ENCODE results near the gene GJB2. TPM values are rescaled to one million over a fixed set of nuclear protein-coding genes. Genes with fewer than 3 reads are reported as not detected.

GJB2 gene
- total RNA-seq, 3 donors from 2014 or later: 18.1 to 45.4 (median 42.9) TPM

DNA sequence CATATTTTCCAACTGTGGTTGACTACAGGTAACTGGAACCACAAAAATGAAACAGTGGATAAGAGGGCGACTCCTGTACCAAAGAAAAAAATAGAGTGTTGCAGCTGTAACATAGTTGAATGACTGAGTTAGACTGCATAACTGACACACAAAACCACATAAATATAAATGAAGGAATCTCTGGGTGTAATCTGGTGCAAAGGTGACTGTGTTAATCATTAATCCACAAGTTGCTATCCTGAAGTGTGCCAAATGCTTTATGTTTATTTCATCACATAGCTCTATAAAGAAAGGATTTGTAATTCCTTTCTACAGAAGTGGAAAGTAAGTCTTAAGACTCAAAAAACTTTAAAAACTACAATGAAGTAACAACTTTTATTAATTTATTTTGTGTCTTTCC is 6.0 kb upstream of the GJB2 start:
- H3K36me3 ChIP-seq (ENCODE audit: low read depth): no peaks in the 10 kb centered on the region
- TF ChIP-seq, protein P1, sequence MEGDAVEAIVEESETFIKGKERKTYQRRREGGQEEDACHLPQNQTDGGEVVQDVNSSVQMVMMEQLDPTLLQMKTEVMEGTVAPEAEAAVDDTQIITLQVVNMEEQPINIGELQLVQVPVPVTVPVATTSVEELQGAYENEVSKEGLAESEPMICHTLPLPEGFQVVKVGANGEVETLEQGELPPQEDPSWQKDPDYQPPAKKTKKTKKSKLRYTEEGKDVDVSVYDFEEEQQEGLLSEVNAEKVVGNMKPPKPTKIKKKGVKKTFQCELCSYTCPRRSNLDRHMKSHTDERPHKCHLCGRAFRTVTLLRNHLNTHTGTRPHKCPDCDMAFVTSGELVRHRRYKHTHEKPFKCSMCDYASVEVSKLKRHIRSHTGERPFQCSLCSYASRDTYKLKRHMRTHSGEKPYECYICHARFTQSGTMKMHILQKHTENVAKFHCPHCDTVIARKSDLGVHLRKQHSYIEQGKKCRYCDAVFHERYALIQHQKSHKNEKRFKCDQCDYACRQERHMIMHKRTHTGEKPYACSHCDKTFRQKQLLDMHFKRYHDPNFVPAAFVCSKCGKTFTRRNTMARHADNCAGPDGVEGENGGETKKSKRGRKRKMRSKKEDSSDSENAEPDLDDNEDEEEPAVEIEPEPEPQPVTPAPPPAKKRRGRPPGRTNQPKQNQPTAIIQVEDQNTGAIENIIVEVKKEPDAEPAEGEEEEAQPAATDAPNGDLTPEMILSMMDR (IDR thresholded peaks at IDR 0.05): no peak
- H3K4me1 ChIP-seq (ENCODE audit: low read depth): peaks cover 15% of the 10 kb centered on the region
- intact Hi-C loops (cut with DNase I, micrococcal nuclease): no loop called here
- H3K4me3 ChIP-seq: no peak overlapping the region
- H3K9me3 ChIP-seq: no peaks in the 10 kb centered on the region
- peak in 1 of 3 donors; percentile 53 for DNase-seq
- peak; percentile 93 for ATAC-seq

DNA sequence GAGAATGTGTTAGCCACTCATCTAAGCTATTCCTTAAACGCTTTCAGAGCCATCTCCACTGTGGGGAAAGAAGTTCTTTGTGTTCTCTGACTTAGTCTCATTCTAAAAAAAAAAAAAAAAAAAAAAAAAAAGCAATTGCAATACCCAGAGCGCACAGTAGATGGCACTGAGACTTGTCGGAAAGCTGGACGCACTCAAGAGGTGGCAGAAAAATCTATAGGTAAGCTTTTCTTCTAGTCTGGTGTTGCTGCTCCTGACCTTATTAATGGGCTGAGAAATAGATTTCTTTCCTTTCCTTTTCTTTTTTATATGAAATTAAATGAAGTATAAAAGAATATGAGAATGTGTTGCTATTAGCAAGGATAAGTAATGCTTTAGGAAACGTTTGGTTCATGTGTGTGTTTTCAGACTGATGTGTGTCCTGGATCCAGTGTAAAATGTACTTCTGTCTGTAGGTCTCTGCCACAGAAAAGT is 4.7 kb upstream of the GJB2 start:
- DNase-seq (peak in 1 of 3 donors; percentile 17), ATAC-seq (peak; percentile 67)
- no peaks in the 10 kb centered on the region for H3K36me3 ChIP-seq (ENCODE audit: low read depth)
- no peak overlapping the region for H3K4me3 ChIP-seq
- no peaks in the 10 kb centered on the region for H3K9me3 ChIP-seq
- peaks cover 22% of the 10 kb centered on the region for H3K4me1 ChIP-seq (ENCODE audit: low read depth)
- intact Hi-C loops (cut with DNase I, micrococcal nuclease): no loop called here
- TF ChIP-seq, protein P1 (IDR thresholded peaks at IDR 0.05): peak; percentile 59

DNA sequence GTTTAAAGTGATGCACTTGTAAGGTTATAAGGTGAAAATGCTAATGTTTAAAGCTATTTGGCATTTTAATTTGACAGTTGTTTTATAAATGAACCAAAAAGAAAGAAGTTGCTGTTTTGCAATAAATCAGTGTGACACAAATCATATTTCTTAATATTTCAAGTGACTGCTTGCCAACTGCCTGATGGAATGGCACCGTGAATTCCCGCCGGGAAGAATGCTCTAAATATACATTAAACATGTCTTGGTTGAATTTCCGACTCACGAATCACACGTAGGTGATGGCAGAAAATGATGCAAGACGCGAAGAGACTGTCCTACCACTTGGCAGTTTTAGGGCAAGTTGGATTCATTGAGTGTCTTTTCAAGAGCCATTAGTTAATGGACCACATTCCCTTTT is 3.1 kb upstream of the GJB2 start:
- DNase-seq: no peak

DNA sequence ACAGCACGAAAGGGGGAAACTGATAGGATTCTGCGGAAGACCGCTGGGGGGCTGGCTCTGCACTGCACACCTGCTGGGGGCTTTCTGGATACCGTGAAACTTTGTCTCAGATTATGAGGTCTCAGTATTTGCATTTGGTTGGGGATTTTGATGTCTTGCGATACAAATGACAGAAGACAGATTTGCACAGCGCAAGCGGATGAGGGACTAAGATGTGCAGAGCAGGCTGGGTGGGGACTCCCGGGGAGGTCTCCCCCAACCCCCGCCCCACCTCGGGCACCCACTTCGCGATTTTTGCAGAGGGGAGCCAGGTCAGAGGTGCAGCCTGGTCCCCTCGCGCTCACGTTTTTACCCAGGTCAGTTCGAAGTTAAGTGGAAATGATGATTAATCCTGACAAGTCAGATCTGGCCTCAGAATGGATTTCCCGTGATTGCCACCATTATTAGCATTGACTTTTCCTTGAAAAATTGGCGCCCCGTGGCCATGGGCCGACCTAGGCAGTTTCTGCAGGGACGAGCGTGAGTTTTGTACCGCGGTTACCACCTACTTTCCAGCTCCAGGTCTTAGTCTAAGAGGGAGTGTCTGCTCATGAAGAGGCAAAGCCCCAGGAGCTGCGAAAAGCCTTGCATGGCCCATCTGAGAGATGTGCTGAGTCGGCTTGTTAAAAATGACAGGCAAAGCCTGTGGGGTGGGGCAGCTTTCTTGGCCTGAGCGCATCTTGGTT is 1.3 kb upstream of the GJB2 start:
- intact Hi-C loops (cut with DNase I, micrococcal nuclease): no loop called here
- DNase-seq (peak in 2 of 3 donors; percentile 10 to 41), ATAC-seq (no peak)
- Histone ChIP-seq H3K36me3 (ENCODE audit: low read depth) (no peaks in the 10 kb centered on the region), H3K4me1 (ENCODE audit: low read depth) (peaks cover 31% of the 10 kb centered on the region), H3K9me3 (no peaks in the 10 kb centered on the region), H3K4me3 (no peak overlapping the region)
- TF ChIP-seq, protein P1 (IDR thresholded peaks at IDR 0.05): no peak

More for the DNA sequence above, 3.1 kb upstream of the GJB2 start:
- Histone ChIP-seq H3K9me3 (no peaks in the 10 kb centered on the region), H3K4me1 (ENCODE audit: low read depth) (peaks cover 23% of the 10 kb centered on the region), H3K36me3 (ENCODE audit: low read depth) (no peaks in the 10 kb centered on the region), H3K4me3 (no peak overlapping the region)
- TF ChIP-seq, protein P1 (IDR thresholded peaks at IDR 0.05): no peak
- ATAC-seq: no peak
- intact Hi-C loops (cut with DNase I, micrococcal nuclease): no loop called here

DNA sequence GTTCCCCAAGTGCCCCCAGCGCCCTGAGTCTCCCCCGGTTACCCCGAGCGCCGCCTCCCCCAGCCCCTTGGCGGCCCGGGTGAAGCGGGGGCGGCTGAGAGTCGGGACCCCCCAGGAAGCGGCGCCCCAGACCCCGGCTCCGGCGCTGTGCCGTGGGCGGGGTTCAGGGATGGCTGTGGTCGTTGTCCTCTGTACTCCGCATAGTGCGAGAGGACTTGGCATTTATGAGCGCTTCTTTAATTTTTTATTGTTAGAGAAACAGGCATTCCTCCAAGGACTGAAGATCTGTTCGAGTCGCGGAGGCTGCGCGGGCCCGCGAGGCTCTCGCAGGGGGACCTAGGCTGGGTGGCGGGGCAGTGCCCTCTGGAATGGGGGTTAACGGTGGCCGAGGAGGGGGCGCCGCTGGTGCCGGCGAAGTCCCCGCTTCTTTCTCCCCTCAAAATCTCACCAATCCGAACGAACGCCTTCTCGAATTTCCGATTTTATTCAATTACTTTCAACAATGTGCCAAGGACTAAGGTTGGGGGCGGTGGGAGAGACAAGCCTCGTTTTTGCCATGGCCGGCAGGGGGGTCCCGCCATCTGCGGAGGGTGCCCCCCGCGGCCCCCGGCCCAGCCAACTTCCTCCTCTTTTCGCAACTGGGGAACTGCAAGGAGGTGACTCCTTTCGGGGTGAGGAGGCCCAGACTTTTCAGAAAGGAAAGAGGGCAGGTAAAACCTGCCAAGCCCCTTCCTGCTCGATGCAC is 596 bp upstream of the GJB2 start:
- peak overlapping the region; percentile 50 for H3K4me3 ChIP-seq
- ATAC-seq (peak; percentile 14), DNase-seq (peak in 2 of 3 donors; percentile 16 to 31)
- peaks cover 28% of the 10 kb centered on the region for H3K4me1 ChIP-seq (ENCODE audit: low read depth)
- TF ChIP-seq, protein P1 (IDR thresholded peaks at IDR 0.05): no peak
- intact Hi-C loops (cut with DNase I, micrococcal nuclease): no loop called here
- no peaks in the 10 kb centered on the region for H3K9me3 ChIP-seq
- no peaks in the 10 kb centered on the region for H3K36me3 ChIP-seq (ENCODE audit: low read depth)

Data from mucosa of descending colon (tissue), 3 donors.